ENCODE measurements around the gene FOXN3.

- TF ChIP-seq POLR2A (IDR thresholded peaks at IDR 0.05; ENCODE audit: low read depth, low read length) (no peak), POLR2AphosphoS5 (IDR thresholded peaks at IDR 0.05; ENCODE audit: low read depth, low read length) (no peak), TAF1 (IDR thresholded peaks at IDR 0.05; ENCODE audit: borderline replicate concordance, low read depth, low read length) (no peak)
Measured at GRCh38 chr14:89339158-89339557, 77.9 kb downstream of the FOXN3 start.

Data from GM12892 (cell line).